C4-2B (cell line): Measurements from ENCODE around the gene MYL12B.

Experiments used
- ZFX ChIP-seq: fragments of 450-650 bp; IDR thresholded peaks from 2 replicates; pipeline ENCODE4 v1.6.1; 2017
- TF ChIP-seq, protein P1 (sequence below): fragments of 450-650 bp; conservative IDR thresholded peaks from 2 replicates; pipeline ENCODE4 v1.5.1; 2017; ENCODE audit warnings: mild to moderate bottlenecking

GRCh38 chr18:3236470-3236869 lies 25.5 kb upstream of the MYL12B start:
- TF ChIP-seq, protein P1, sequence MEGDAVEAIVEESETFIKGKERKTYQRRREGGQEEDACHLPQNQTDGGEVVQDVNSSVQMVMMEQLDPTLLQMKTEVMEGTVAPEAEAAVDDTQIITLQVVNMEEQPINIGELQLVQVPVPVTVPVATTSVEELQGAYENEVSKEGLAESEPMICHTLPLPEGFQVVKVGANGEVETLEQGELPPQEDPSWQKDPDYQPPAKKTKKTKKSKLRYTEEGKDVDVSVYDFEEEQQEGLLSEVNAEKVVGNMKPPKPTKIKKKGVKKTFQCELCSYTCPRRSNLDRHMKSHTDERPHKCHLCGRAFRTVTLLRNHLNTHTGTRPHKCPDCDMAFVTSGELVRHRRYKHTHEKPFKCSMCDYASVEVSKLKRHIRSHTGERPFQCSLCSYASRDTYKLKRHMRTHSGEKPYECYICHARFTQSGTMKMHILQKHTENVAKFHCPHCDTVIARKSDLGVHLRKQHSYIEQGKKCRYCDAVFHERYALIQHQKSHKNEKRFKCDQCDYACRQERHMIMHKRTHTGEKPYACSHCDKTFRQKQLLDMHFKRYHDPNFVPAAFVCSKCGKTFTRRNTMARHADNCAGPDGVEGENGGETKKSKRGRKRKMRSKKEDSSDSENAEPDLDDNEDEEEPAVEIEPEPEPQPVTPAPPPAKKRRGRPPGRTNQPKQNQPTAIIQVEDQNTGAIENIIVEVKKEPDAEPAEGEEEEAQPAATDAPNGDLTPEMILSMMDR: no peak
- no peak for TF ChIP-seq ZFX
